GM18507 (cell line): ENCODE measurements around the gene RPL41.
"Not testable (repeated sequence)": the region's sequence is repeated elsewhere in the genome, so short reads cannot be mapped to it uniquely, and the experiment has no call there.

Experiments used
- DNase-seq: peaks from one replicate; pipeline ENCODE4 v3.0.0; 2011; ENCODE audit warnings: low read depth; ENCODE audit not compliant: insufficient read length; ENCODE audit errors: extremely low spot score
- FAIRE-seq: peaks from 2 replicates; lab custom pipeline; 2011; peaks lifted over from hg19 to GRCh38; lab: Jason Lieb, UNC

The RPL41 gene

GRCh38 chr12:56152132-56152755 lies 35.8 kb downstream of the RPL41 start, which contains the start of gene MYL6B:
Gene MYL6B, plus strand, starts transcription at chr12:56152587. Its CDS starts 1,332 bp downstream, at chr12:56153919.
- peak; percentile 92 for FAIRE-seq
- DNase-seq = peak; percentile 80

- FAIRE-seq (no peak), DNase-seq (no peak)
Observed at GRCh38 chr12:56152756-56153677, 36.6 kb downstream of the RPL41 start.

GRCh38 chr12:56153678-56154065 lies 37.2 kb downstream of the RPL41 start:
- DNase-seq = no peak
- no peak for FAIRE-seq

- no peak for DNase-seq
- no peak for FAIRE-seq
Observed at GRCh38 chr12:56154246-56154771, 37.9 kb downstream of the RPL41 start.

- DNase-seq = no peak
- FAIRE-seq = no peak
Observed at GRCh38 chr12:56154818-56155217, 38.4 kb downstream of the RPL41 start.

- no peak for FAIRE-seq
Observed at GRCh38 chr12:56155256-56155845, 38.9 kb downstream of the RPL41 start.

GRCh38 chr12:56156464-56157200 lies 40.2 kb downstream of the RPL41 start:
- DNase-seq, FAIRE-seq: not testable (repeated sequence)

More at GRCh38 chr12:56155256-56155845, 38.9 kb downstream of the RPL41 start:
- no peak for DNase-seq

GRCh38 chr12:56157201-56158028 lies 41.0 kb downstream of the RPL41 start:
- peak; percentile 58 for DNase-seq
- FAIRE-seq = no peak

GRCh38 chr12:56158029-56158925 lies 41.8 kb downstream of the RPL41 start, which contains the start of gene MYL6:
Gene MYL6, plus strand, starts transcription at chr12:56158359. Its CDS starts 43 bp downstream, at chr12:56158402.
- DNase-seq (peak; percentile 80), FAIRE-seq (peak; percentile 96)

- no peak for DNase-seq
- peak; percentile 72 for FAIRE-seq
Observed at GRCh38 chr12:56158926-56159461, 42.6 kb downstream of the RPL41 start.

GRCh38 chr12:56159482-56160192 lies 43.2 kb downstream of the RPL41 start:
- FAIRE-seq = no peak

GRCh38 chr12:56160193-56160763 lies 43.8 kb downstream of the RPL41 start:
- DNase-seq = no peak
- FAIRE-seq = no peak

More at GRCh38 chr12:56159482-56160192, 43.2 kb downstream of the RPL41 start:
- DNase-seq = no peak

- FAIRE-seq = no peak
- DNase-seq = no peak
Observed at GRCh38 chr12:56160894-56161689, 44.7 kb downstream of the RPL41 start.

GRCh38 chr12:56161690-56162351 lies 45.4 kb downstream of the RPL41 start:
- DNase-seq (no peak), FAIRE-seq (no peak)
